Measurements from ENCODE around the gene KIF2A.

The KIF2A gene

DNA sequence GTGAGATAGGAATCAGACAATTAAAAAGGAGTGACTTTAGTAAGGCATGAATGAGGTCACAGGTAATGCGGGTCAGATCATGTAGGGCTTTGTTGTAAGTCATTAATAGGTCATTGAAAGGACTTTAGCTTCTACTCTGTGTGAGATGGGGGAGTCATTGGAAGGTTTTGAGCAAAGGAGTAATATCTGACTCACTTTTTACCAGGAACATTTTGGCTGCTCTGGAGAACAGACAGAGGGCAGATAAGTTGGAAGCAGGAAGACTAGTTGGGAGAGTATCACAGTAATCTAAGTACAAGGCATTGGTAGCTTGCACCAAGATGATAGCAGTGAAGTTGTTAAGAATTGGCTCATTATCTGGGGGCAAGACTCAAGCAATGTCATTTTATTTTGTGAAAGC is 37.4 kb downstream of the KIF2A start:
- Histone ChIP-seq H3K4me3 (ENCODE audit: extremely low read depth, insufficient read depth, low read length, poor library complexity, severe bottlenecking) (no peak overlapping the region), H3K9me3 (ENCODE audit: control insufficient read depth, low read length) (no peaks in the 10 kb centered on the region), H3K4me1 (ENCODE audit: control insufficient read depth, insufficient read depth, low read length, poor library complexity, severe bottlenecking) (no peaks in the 10 kb centered on the region), H3K36me3 (ENCODE audit: control insufficient read depth, insufficient read depth, low read length) (peaks cover 13% of the 10 kb centered on the region), H3K27ac (ENCODE audit: low read depth, low read length, severe bottlenecking) (no peak overlapping the region)
- WGBS, 2 experiments (ENCODE audit: insufficient coverage in 2 of 2), result 83 to 100% methylated on average over 1 of the region's 1 CpG

DNA sequence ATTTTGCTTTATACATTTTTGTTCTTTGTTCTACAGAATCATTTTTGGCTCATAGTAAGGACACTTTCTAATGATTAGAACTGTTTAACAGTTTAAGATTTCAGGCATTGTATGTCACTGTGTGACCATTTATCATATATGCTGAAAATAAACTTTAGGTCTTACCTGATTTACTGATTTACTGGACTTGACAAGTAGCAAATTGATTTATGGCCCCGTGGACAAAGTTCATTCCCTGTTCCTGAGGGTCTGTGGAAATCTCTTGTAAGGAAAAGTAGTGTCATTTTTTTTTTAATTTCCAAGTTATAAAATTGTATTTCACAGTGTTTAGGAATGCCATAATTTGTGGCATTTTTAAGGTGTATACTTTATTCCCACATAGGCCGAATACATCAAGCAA is 40.7 kb downstream of the KIF2A start:
- Histone ChIP-seq H3K9me3 (ENCODE audit: control insufficient read depth, low read length) (no peaks in the 10 kb centered on the region), H3K36me3 (ENCODE audit: control insufficient read depth, insufficient read depth, low read length) (peaks cover 33% of the 10 kb centered on the region), H3K27ac (ENCODE audit: low read depth, low read length, severe bottlenecking) (no peak overlapping the region), H3K4me1 (ENCODE audit: control insufficient read depth, insufficient read depth, low read length, poor library complexity, severe bottlenecking) (no peaks in the 10 kb centered on the region), H3K4me3 (ENCODE audit: extremely low read depth, insufficient read depth, low read length, poor library complexity, severe bottlenecking) (no peak overlapping the region)
- no CpG with 5 or more reads among the region's 2 CpGs for WGBS, 2 experiments (ENCODE audit: insufficient coverage in 2 of 2)

DNA sequence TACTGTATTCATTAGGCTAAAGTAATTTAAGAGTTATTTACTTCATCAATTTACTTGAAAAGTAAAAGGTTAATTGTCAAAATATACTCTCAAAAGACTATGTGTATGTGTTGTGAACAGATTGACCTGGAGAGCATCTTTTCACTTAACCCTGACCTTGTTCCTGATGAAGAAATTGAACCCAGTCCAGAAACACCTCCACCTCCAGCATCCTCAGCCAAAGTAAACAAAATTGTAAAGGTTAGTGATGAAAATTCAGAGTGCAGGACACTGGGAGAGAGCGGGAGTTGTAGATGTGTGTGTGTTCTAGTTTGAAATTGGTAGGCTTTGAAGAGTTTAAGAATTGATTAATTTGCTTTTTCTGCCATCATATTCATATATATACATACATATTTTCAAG is 41.9 kb downstream of the KIF2A start:
- WGBS, 2 experiments (ENCODE audit: insufficient coverage in 2 of 2), result no CpG with 5 or more reads among the region's 1 CpG
- peaks cover 36% of the 10 kb centered on the region for H3K36me3 ChIP-seq (ENCODE audit: control insufficient read depth, insufficient read depth, low read length)
- no peaks in the 10 kb centered on the region for H3K4me1 ChIP-seq (ENCODE audit: control insufficient read depth, insufficient read depth, low read length, poor library complexity, severe bottlenecking)
- H3K27ac ChIP-seq (ENCODE audit: low read depth, low read length, severe bottlenecking), result no peak overlapping the region
- H3K9me3 ChIP-seq (ENCODE audit: control insufficient read depth, low read length), result no peaks in the 10 kb centered on the region
- no peak overlapping the region for H3K4me3 ChIP-seq (ENCODE audit: extremely low read depth, insufficient read depth, low read length, poor library complexity, severe bottlenecking)

DNA sequence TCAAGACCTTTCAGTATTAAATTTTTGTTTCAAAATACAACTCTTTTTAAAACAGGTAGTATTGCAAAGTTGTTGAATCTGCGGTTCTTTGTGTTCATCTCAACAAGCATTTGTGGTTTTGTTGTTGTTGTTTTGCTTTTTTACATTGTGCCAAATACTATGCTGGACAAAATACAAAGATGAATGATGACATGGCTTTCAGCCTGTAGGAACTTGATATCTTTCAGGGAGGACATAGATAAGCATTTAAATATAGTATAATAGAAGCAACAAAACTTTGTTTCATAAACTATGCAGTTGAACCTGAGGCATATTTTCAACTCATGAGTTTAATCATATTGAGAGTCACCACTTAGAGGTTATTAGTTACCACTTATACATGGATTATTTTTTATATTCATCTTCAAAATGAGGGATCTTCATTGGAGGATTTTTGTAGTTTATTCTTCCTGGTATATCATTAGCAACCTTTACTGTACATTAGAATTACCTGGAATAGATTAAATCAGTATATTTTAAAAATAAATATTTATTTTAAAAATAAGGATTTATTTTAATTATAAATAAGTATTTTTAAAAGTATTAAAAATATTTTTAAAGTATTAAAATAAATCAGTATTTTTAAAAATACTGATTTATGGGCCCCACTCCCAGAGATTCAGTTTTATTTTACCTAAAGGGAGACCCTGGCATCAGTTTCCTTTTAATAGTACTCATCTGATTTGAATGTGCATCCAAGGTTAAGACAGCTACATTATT is 42.9 kb downstream of the KIF2A start:
- Histone ChIP-seq H3K9me3 (ENCODE audit: control insufficient read depth, low read length) (no peaks in the 10 kb centered on the region), H3K36me3 (ENCODE audit: control insufficient read depth, insufficient read depth, low read length) (peaks cover 44% of the 10 kb centered on the region), H3K27ac (ENCODE audit: low read depth, low read length, severe bottlenecking) (no peak overlapping the region), H3K4me3 (ENCODE audit: extremely low read depth, insufficient read depth, low read length, poor library complexity, severe bottlenecking) (no peak overlapping the region), H3K4me1 (ENCODE audit: control insufficient read depth, insufficient read depth, low read length, poor library complexity, severe bottlenecking) (no peaks in the 10 kb centered on the region)
- WGBS, 2 experiments (ENCODE audit: insufficient coverage in 2 of 2), result no CpG with 5 or more reads among the region's 1 CpG

DNA sequence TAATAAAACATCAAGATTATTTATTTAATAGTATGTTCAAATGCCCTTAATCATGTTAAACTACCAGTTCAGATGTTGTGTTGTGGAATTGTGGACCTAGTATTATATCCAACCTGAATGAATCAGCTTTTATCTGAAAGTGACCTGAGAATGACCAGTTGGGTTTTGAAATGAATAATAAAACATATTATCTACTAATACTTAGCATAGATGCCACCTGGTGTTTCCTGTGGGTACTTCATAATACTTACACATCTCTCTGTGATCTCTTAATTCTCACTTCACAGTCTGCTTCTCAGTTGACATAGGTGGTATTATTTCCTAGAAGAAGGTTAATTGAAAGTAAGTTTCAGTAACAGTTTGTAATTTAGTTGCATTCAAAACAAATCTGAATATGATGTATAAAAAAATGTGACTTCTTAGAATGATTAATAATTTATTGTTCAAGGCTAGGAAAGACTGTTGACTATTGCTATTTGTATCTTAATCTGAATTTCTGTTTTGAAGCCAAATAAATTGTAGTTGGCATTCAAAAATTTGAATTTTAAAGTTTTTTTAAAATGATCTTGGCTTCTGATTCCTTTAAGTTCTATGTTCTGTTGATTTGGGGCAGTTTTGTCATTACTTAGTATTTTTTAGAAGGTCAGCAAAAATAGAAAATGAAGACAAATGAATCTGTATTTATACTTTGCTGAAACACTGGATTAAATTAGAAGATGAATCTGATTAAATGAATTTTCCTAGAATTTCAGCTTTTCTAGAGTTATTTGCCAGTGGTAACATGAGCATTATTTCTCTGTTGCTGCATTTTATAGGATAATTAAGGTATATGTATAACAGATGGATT is 48.2 kb downstream of the KIF2A start:
- Histone ChIP-seq H3K27ac (ENCODE audit: low read depth, low read length, severe bottlenecking) (no peak overlapping the region), H3K4me1 (ENCODE audit: control insufficient read depth, insufficient read depth, low read length, poor library complexity, severe bottlenecking) (no peaks in the 10 kb centered on the region), H3K36me3 (ENCODE audit: control insufficient read depth, insufficient read depth, low read length) (peaks cover 61% of the 10 kb centered on the region), H3K4me3 (ENCODE audit: extremely low read depth, insufficient read depth, low read length, poor library complexity, severe bottlenecking) (no peak overlapping the region), H3K9me3 (ENCODE audit: control insufficient read depth, low read length) (no peaks in the 10 kb centered on the region)

DNA sequence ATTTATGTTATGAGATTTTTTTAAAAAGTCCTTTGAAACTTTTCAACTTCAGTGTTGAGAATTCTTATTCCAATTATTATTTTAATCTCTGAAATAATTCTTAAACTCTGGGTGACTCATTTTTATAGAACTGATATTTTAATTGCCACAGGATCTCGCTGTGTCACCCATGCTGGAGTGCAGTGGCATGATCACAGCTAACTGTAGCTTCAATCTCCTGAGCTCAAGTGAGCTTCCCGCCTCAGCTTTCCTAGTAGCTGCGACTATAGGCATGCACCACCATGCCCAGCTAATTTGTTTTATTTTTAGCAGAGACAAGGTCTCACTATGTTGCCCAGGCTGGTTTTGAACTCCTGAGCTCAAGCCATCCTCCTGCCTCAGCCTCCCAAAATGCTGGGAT is 56.7 kb downstream of the KIF2A start:
- H3K9me3 ChIP-seq (ENCODE audit: control insufficient read depth, low read length), result no peaks in the 10 kb centered on the region
- H3K36me3 ChIP-seq (ENCODE audit: control insufficient read depth, insufficient read depth, low read length), result peaks cover 47% of the 10 kb centered on the region
- no peak overlapping the region for H3K27ac ChIP-seq (ENCODE audit: low read depth, low read length, severe bottlenecking)
- H3K4me1 ChIP-seq (ENCODE audit: control insufficient read depth, insufficient read depth, low read length, poor library complexity, severe bottlenecking), result no peaks in the 10 kb centered on the region
- 88 to 100% methylated on average over 3 of the region's 3 CpGs for WGBS, 2 experiments (ENCODE audit: insufficient coverage in 2 of 2)
- no peak overlapping the region for H3K4me3 ChIP-seq (ENCODE audit: extremely low read depth, insufficient read depth, low read length, poor library complexity, severe bottlenecking)

DNA sequence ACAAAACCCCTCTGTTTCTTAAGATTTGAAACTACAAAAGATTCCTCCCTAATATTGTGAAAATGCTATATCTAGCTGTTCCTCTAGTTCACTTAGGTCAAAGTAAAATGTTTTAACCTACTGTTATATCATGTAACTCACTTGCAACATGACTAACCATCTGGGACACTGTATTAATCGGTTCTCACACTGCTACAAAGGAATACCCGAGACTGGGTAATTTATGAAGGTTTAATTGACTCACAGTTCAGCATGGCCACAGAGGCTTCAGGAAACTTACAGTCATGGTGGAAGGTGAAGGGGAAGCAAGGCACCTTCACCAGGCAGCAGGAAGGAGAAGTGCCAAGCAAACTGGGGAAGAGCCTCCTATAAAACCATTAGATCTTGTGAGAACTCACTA is 63.0 kb downstream of the KIF2A start:
- 93 to 100% methylated on average over 1 to 2 of the region's 2 CpGs for WGBS, 2 experiments (ENCODE audit: insufficient coverage in 2 of 2)
- Histone ChIP-seq H3K4me3 (ENCODE audit: extremely low read depth, insufficient read depth, low read length, poor library complexity, severe bottlenecking) (no peak overlapping the region), H3K4me1 (ENCODE audit: control insufficient read depth, insufficient read depth, low read length, poor library complexity, severe bottlenecking) (no peaks in the 10 kb centered on the region), H3K36me3 (ENCODE audit: control insufficient read depth, insufficient read depth, low read length) (peaks cover 49% of the 10 kb centered on the region), H3K9me3 (ENCODE audit: control insufficient read depth, low read length) (no peaks in the 10 kb centered on the region), H3K27ac (ENCODE audit: low read depth, low read length, severe bottlenecking) (no peak overlapping the region)

DNA sequence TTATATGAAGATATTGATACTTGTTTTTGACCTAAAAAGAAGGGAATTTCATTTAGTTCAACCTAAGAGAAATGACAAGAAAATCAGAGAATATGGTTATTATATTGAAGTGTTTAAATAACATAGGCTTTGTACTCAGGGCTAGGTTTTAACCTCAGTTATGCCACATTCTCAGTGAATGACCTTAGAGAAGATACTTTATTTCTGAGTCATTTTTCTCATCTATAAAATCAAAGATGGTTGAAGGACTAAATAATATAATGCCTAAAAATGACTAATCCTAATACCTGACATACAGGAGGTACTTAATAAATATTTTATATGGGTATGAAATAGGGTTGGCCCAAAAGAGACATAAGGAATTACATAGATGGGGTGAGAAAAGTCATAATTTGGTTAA is 65.4 kb downstream of the KIF2A start:
- H3K4me3 ChIP-seq (ENCODE audit: extremely low read depth, insufficient read depth, low read length, poor library complexity, severe bottlenecking), result no peak overlapping the region
- no peak overlapping the region for H3K27ac ChIP-seq (ENCODE audit: low read depth, low read length, severe bottlenecking)
- H3K4me1 ChIP-seq (ENCODE audit: control insufficient read depth, insufficient read depth, low read length, poor library complexity, severe bottlenecking), result no peaks in the 10 kb centered on the region
- no peaks in the 10 kb centered on the region for H3K9me3 ChIP-seq (ENCODE audit: control insufficient read depth, low read length)
- H3K36me3 ChIP-seq (ENCODE audit: control insufficient read depth, insufficient read depth, low read length), result peaks cover 46% of the 10 kb centered on the region

DNA sequence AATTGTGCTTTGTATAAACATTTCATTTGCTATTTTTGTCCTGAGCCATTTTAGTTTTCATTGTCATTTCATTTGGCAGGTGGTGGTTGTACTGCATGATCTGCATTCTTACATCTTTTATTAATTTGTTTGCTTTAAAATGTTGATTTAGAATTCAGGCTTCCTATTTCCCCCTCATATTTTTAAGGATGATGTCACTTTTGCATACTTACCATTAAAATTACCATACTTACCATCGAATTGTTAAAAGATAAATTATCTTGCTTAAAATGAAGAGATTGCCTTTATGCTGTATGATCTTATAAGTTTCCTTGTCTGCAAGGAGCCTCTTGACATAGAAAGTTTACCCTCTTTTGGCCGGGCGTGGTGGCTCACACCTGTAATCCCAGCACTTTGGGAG is 66.6 kb downstream of the KIF2A start:
- Histone ChIP-seq H3K4me1 (ENCODE audit: control insufficient read depth, insufficient read depth, low read length, poor library complexity, severe bottlenecking) (no peaks in the 10 kb centered on the region), H3K36me3 (ENCODE audit: control insufficient read depth, insufficient read depth, low read length) (peaks cover 47% of the 10 kb centered on the region), H3K4me3 (ENCODE audit: extremely low read depth, insufficient read depth, low read length, poor library complexity, severe bottlenecking) (no peak overlapping the region), H3K27ac (ENCODE audit: low read depth, low read length, severe bottlenecking) (no peak overlapping the region), H3K9me3 (ENCODE audit: control insufficient read depth, low read length) (no peaks in the 10 kb centered on the region)
- 100% methylated on average over 2 of the region's 3 CpGs for WGBS, 2 experiments (ENCODE audit: insufficient coverage in 2 of 2)

DNA sequence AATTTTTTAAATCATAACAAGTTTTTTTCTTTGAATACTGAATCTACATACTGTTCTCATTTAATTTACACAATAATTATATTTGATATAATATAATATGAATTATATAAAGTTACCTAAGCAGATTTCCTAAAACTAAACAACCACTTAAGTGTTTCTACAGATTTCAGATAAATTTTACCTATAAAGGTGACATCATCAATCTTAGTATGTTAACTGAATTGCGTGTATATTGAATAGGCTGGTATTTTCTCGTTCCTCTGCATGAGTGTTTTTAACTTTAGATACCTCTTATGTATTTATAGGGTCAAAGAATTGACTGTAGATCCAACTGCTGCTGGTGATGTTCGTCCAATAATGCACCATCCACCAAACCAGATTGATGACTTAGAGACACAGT is 67.4 kb downstream of the KIF2A start:
- peaks cover 51% of the 10 kb centered on the region for H3K36me3 ChIP-seq (ENCODE audit: control insufficient read depth, insufficient read depth, low read length)

DNA sequence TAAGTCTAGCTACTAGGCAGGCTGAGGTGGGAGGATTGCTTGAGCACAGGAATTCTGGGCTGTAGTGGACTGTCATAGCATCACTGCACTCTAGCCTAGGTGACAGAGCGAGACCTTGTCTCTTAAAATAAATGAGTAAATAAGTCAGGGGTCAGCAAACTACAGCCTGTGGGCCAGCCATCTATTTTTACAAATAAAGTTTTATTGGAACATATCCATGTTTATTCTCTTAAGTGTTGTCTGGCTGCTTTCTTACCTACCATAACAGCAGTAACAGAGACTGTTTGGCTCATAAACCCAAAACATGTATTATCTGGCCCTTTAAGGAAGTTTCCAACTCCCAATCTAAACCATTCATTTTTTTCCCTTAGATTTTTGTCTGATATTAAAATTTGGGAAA is 68.1 kb downstream of the KIF2A start:
- H3K4me1 ChIP-seq (ENCODE audit: control insufficient read depth, insufficient read depth, low read length, poor library complexity, severe bottlenecking), result no peaks in the 10 kb centered on the region
- no peak overlapping the region for H3K27ac ChIP-seq (ENCODE audit: low read depth, low read length, severe bottlenecking)
- peaks cover 54% of the 10 kb centered on the region for H3K36me3 ChIP-seq (ENCODE audit: control insufficient read depth, insufficient read depth, low read length)
- no peaks in the 10 kb centered on the region for H3K9me3 ChIP-seq (ENCODE audit: control insufficient read depth, low read length)
- no CpG with 5 or more reads among the region's 1 CpG for WGBS, 2 experiments (ENCODE audit: insufficient coverage in 2 of 2)
- no peak overlapping the region for H3K4me3 ChIP-seq (ENCODE audit: extremely low read depth, insufficient read depth, low read length, poor library complexity, severe bottlenecking)

More for the DNA sequence above, 67.4 kb downstream of the KIF2A start:
- no CpG with 5 or more reads among the region's 3 CpGs for WGBS, 2 experiments (ENCODE audit: insufficient coverage in 2 of 2)
- H3K4me3 ChIP-seq (ENCODE audit: extremely low read depth, insufficient read depth, low read length, poor library complexity, severe bottlenecking), result no peak overlapping the region
- H3K4me1 ChIP-seq (ENCODE audit: control insufficient read depth, insufficient read depth, low read length, poor library complexity, severe bottlenecking), result no peaks in the 10 kb centered on the region
- H3K27ac ChIP-seq (ENCODE audit: low read depth, low read length, severe bottlenecking), result no peak overlapping the region
- no peaks in the 10 kb centered on the region for H3K9me3 ChIP-seq (ENCODE audit: control insufficient read depth, low read length)

Measured in mesodermal cell (in vitro differentiated cells).